Stimulated activated naive B cell treated with anti-CD40 and anti-IgM and Interleukin-4, amounts not matched to agents 10 μg/mL and 1 μg/mL and 100 μg/mL, for 72 hours (primary cell): ENCODE results near the gene ZNF532.
"Not testable (repeated sequence)": the region's sequence is repeated elsewhere in the genome, so short reads cannot be mapped to it uniquely, and the experiment has no call there.

ENCODE experiments used
- ATAC-seq, 2 donors: fragments of 150-1000 bp; cut with Tn5 transposase; replicated peaks; 2 replicates each; pipeline ENCODE4 v1.10.0; 2021; ENCODE audit warnings: moderate library complexity in 1 of 2
- DNase-seq: peaks from one replicate; pipeline ENCODE4 v3.0.0; 2021
- H3K27ac Mint-ChIP-seq: one replicate; pipeline ENCODE4 v1.8.0; 2022; ENCODE audit warnings: mild to moderate bottlenecking, mixed read lengths
- H3K27me3 Mint-ChIP-seq, 2 donors: one replicate each; pipeline ENCODE4 v1.8.0; 2022; ENCODE audit warnings: mixed read lengths in 2 of 2
- H3K36me3 Mint-ChIP-seq, 2 donors: one replicate each; pipeline ENCODE4 v1.8.0; 2022; ENCODE audit warnings: mixed read lengths in 2 of 2, mild to moderate bottlenecking in 1 of 2
- H3K4me1 Mint-ChIP-seq, 2 donors: one replicate each; pipeline ENCODE4 v1.8.0; 2022; ENCODE audit warnings: mixed read lengths in 2 of 2, mild to moderate bottlenecking in 1 of 2
- H3K4me3 Mint-ChIP-seq, 2 donors: one replicate each; pipeline ENCODE4 v1.8.0; 2022; ENCODE audit warnings: mild to moderate bottlenecking in 2 of 2, mixed read lengths in 2 of 2, moderate library complexity in 1 of 2
- H3K9me3 Mint-ChIP-seq, 2 donors: one replicate each; pipeline ENCODE4 v1.8.0; 2022; ENCODE audit warnings: mixed read lengths in 2 of 2, mild to moderate bottlenecking in 1 of 2

Gene ZNF532

DNA sequence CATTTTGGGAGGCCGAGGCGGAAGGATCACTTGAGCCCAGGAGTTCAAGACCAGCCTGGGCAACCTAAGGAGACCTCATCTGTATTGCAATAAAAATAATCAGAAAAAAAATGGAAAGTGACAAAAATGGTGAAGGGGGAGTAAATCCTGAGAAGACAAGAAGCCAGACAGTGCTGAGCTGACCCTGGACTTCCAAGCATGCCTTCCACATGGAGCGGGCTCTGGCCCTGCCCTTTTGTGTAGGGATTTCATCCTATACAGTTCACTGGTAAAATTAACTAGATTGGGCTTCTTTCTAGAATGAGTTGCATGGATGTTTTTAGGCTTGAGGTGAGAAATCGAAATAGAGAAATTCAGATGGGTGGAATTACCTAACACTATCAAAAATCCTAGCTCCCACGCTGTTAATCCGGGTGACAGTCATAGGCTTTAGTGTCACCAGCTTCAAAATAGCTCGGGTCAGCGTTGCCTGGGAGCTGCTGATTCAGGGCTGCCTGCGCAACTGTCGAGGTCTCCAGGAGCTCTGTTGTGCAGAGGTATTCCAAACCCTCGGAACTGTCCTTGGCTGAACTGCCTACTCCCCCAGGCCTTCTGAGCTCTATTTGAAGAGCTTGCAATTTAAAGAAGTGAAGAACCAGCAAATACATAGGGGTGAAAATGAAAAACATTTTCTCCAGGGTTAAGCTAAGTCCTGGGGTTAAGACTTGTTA is 21.5 kb upstream of the ZNF532 start:
- Mint-ChIP-seq H3K4me1 (peaks cover 4 to 13% of the 10 kb centered on the region in 2 donors), H3K36me3 (peaks cover 0 to under 1% of the 10 kb centered on the region in 2 donors), H3K4me3 (no peak overlapping the region), H3K27ac (no peak overlapping the region), H3K27me3 (peaks cover 8 to 29% of the 10 kb centered on the region in 2 donors), H3K9me3 (no peaks in the 10 kb centered on the region)
- DNase-seq, result no peak
- ATAC-seq, result no peak

DNA sequence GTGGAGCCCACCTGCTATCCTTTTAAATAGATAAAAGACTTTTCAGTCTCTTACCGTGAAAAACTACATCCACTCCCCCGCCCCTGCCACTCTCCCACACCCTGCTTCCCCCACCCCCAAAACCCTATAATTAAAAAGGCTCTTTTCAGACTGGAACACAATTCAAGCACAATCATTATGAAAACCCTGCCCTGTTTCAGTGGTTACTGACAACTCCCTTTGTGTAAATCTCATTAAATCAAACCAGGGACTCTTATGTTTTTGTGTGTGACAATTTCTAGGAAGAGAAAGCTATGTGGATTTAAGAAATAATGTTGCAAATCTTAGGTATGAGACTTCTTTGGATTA is 21.0 kb upstream of the ZNF532 start:
- DNase-seq (no peak), ATAC-seq (no peak)
- H3K27ac Mint-ChIP-seq, result no peak overlapping the region
- peaks cover 0 to 2% of the 10 kb centered on the region in 2 donors for H3K36me3 Mint-ChIP-seq
- no peak overlapping the region for H3K4me3 Mint-ChIP-seq
- no peaks in the 10 kb centered on the region for H3K9me3 Mint-ChIP-seq
- peaks cover 4 to 14% of the 10 kb centered on the region in 2 donors for H3K4me1 Mint-ChIP-seq
- H3K27me3 Mint-ChIP-seq, result peaks cover 8 to 34% of the 10 kb centered on the region in 2 donors

DNA sequence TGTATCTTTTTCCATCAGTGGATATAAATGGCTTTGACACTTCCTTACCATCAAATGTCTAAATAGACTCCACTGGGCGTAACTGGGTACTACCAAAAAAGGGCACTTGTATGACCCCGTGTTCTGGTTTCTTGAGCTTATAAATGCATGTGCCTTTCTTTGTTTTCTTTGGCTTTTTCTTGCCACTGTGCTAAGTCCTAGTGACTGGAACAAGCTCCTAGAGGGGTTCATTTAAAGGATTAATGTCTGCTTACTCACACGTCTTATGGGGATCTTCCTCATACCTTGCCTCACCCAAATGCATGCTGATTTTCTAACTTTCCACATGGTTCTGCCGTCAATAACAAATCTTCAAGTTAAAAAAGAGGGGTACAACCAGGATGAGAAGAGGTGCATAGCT is 19.8 kb upstream of the ZNF532 start:
- no peaks in the 10 kb centered on the region for H3K9me3 Mint-ChIP-seq
- peaks cover 11 to 39% of the 10 kb centered on the region in 2 donors for H3K27me3 Mint-ChIP-seq
- no peak overlapping the region for H3K27ac Mint-ChIP-seq
- peaks cover 0 to 2% of the 10 kb centered on the region in 2 donors for H3K36me3 Mint-ChIP-seq
- ATAC-seq, result no peak
- H3K4me1 Mint-ChIP-seq, result peaks cover 4 to 14% of the 10 kb centered on the region in 2 donors
- no peak overlapping the region for H3K4me3 Mint-ChIP-seq
- no peak for DNase-seq

DNA sequence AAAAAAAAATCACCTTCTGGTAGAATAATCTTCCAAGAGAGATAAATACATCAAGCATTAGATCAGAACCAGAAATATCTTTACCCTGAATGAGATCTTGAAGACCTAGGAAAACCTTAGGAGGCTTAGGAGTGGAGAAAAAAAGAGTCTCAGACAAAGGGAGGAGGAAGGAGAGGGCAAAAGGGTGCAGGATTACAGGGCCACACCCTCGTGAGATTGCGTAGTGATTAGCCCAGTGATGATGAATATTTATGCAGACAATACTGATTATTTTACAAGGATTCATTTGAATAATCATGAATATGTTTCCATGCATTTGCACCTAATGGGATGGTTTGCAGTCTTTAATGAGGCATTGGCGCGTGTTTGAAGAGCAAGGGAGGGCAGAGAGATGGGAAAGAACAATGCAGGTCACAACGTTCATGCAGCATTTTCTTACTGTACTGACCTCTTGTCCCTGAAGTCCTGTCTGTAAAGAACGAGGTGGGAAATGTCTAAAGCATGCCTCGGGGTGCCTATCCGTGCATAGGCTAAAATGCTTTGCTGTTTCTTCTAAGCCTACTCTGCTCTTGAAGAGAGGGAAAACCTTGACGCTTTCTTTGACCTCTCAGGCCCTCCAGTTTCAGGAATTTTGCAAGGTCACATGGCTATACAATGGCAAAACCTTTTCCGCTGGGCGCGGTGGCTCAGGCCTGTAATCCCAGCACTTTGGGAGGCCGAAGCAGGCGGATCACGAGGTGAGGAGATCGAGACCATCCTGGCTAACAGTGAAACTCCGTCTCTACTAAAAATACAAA is 18.6 kb upstream of the ZNF532 start:
- peak overlapping the region in 1 of 2 donors; percentile 27 for H3K4me3 Mint-ChIP-seq
- peaks cover 15 to 39% of the 10 kb centered on the region in 2 donors for H3K27me3 Mint-ChIP-seq
- H3K27ac Mint-ChIP-seq, result no peak overlapping the region
- DNase-seq, result no peak
- H3K9me3 Mint-ChIP-seq, result no peaks in the 10 kb centered on the region
- peaks cover 4 to 14% of the 10 kb centered on the region in 2 donors for H3K4me1 Mint-ChIP-seq
- no peak for ATAC-seq
- peaks cover 0 to 2% of the 10 kb centered on the region in 2 donors for H3K36me3 Mint-ChIP-seq

DNA sequence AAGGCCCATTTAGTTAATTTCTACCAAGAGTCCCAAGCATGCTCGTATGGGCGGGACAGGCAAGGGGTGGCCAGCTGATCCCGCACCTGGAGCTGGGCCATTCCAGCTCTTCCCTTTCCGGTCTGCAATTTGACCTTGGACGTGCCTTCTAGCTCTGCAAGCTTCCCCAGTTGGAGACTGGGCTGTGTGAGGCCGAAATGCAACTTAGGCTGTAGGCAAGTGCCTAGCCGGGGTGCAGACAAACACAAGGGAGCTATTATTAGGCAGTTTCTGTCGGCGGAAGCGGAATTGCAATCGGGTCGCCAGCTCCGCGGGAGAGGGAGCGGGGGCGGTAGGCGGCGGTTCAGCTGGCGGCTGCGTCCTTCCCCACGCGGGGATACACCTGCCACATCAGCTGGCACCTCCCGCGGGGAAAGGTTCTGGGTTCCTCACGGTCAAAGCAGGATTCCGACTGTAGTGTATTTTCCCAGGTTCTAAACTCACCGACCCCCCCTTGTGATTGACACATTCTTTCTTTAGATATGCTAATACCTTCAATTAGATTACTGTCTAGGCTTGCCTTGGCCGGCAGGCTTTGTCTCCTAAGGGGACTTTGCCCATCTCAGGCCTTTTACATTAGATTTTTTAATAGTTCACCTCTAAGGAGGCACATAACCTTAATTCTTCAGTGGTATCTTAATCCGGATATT is 17.1 kb upstream of the ZNF532 start:
- peaks cover 22 to 45% of the 10 kb centered on the region in 2 donors for H3K27me3 Mint-ChIP-seq

DNA sequence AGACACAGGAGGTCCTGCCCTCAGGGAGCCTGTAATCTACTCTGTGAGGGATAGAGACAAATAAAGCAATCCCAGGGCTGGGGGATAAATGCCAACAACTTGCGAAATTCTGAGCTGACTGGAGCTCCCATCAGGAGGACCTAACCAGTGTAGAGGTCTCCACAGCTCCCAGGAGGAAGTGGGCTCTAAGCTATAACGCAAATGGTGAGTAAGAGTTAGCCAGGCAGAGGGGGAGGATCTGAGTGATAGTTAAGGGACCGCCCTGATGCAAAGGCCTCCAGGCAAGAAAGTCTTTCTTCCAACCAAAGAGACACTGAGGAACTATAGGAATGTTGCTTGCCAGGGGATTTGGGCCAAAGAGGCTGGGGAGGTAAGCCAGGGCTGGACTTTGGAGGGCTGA is 16.0 kb upstream of the ZNF532 start:
- Mint-ChIP-seq H3K27ac (no peak overlapping the region), H3K36me3 (peaks cover 0 to 2% of the 10 kb centered on the region in 2 donors), H3K4me3 (no peak overlapping the region), H3K4me1 (peaks cover 4 to 14% of the 10 kb centered on the region in 2 donors), H3K27me3 (peaks cover 29 to 55% of the 10 kb centered on the region in 2 donors), H3K9me3 (no peaks in the 10 kb centered on the region)
- ATAC-seq, result no peak
- DNase-seq, result no peak

More for the DNA sequence above, 17.1 kb upstream of the ZNF532 start:
- no peaks in the 10 kb centered on the region for H3K9me3 Mint-ChIP-seq
- ATAC-seq, result peak; percentile 74 to 81
- peak overlapping the region; percentile 71 to 82 for H3K4me3 Mint-ChIP-seq
- H3K27ac Mint-ChIP-seq, result peak overlapping the region; percentile 73
- H3K36me3 Mint-ChIP-seq, result peaks cover 0 to 2% of the 10 kb centered on the region in 2 donors
- H3K4me1 Mint-ChIP-seq, result peaks cover 4 to 14% of the 10 kb centered on the region in 2 donors
- peak; percentile 46 for DNase-seq

DNA sequence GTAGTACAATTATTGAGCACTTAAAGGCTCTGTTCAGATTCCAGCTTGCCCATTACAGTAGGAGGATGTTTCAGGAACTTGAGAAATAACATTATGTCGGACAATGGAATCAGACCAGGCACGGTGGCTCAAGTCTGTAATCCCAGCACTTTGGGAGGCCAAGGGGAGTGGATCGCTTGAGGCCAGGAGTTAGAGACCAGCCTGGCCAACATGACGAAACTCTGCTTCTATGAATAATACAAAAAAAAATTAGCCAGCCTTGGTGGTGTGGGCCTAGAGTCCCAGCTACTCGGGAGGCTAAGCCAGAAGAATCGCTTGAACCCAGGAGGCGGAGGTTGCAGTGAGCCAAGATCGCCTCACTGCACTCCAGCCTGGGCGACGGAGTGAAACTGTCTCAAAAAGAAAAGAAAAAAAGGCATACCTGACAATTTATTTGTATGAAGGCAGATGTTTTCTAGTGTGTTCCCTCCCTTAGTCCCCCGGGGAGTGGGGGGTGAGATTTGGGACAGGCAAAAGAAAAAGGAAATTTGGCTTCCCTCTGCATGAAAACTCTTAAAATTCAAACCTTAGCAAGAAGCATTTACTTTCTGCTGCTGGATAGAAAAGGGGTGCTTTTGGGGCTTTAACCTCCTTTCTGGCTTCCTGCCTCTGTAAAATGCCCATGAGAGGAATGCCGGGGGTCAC is 13.7 kb upstream of the ZNF532 start:
- H3K27me3 Mint-ChIP-seq, result peaks cover 24 to 56% of the 10 kb centered on the region in 2 donors
- H3K4me3 Mint-ChIP-seq, result no peak overlapping the region
- DNase-seq (no peak), ATAC-seq (no peak)
- H3K9me3 Mint-ChIP-seq, result no peaks in the 10 kb centered on the region
- H3K36me3 Mint-ChIP-seq, result peaks cover 0 to 2% of the 10 kb centered on the region in 2 donors
- H3K4me1 Mint-ChIP-seq, result peaks cover 4 to 18% of the 10 kb centered on the region in 2 donors
- H3K27ac Mint-ChIP-seq, result no peak overlapping the region

DNA sequence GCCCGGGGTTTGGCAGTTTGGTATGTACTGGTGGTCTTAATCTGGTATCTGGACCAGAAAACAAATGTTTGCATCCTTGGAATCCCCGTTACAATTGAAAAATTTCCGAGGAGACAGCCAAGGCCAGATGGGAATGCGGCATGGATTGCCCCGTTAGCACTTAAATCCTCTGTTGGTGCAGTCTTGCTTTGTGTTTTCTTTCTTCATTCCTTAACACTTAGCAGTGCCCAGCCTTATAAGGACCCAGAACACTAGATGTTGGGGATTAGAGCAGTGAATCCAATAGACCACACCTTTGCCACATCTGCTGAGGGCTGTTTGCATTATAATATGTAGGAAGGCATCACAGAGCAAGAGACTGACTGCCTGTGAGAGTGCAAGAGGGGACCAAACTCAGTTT is 12.8 kb upstream of the ZNF532 start:
- Mint-ChIP-seq H3K36me3 (peaks cover 0 to 2% of the 10 kb centered on the region in 2 donors), H3K9me3 (no peaks in the 10 kb centered on the region), H3K4me1 (peaks cover 4 to 18% of the 10 kb centered on the region in 2 donors), H3K27me3 (peaks cover 21 to 48% of the 10 kb centered on the region in 2 donors), H3K27ac (no peak overlapping the region), H3K4me3 (no peak overlapping the region)
- DNase-seq, result no peak
- ATAC-seq, result no peak

DNA sequence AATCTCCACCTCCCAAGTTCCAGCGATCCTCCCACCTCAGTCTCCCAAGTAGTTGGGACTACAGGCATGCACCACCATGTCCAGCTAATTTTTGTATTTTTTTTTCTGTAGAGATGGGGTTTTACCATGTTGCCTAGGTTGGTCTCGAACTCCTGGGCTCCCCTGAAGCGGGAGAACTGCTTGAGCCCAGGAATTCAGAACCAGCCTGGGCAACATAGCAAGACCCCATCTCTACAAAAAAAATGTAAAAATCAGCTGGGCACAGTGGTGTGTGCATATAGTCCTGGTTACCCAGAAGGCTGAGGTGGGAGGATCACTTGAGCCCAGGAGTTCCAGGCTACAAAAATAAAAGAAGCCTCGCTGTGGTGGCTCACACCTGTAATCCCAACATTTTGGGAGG is 12.0 kb upstream of the ZNF532 start:
- no peaks in the 10 kb centered on the region for H3K9me3 Mint-ChIP-seq
- no peak for ATAC-seq
- H3K27ac Mint-ChIP-seq, result no peak overlapping the region
- peaks cover 0 to 2% of the 10 kb centered on the region in 2 donors for H3K36me3 Mint-ChIP-seq
- H3K27me3 Mint-ChIP-seq, result peaks cover 21 to 40% of the 10 kb centered on the region in 2 donors
- no peak for DNase-seq
- H3K4me1 Mint-ChIP-seq, result peaks cover 0 to 11% of the 10 kb centered on the region in 2 donors
- H3K4me3 Mint-ChIP-seq, result no peak overlapping the region

DNA sequence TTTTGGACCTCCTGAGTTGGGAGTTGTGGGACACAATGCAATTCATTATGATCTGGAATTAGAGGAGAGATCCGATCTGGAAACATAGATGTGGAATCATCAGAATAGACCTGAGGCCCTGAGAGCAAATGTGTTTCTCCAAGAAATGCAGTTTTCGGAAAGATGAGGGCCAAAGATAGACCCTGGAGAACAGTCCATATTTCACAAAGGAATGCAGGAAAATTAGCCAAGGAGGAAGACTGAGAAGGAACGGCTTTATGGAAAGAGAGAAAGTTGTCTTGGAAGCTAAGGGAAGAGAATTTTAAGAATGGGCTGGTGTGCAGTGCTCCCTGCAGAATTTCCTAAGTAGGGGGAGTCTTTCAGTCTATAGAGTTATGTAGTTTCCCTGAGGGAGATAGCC is 11.1 kb upstream of the ZNF532 start:
- DNase-seq (no peak), ATAC-seq (no peak)
- Mint-ChIP-seq H3K4me3 (no peak overlapping the region), H3K9me3 (no peaks in the 10 kb centered on the region), H3K27me3 (peaks cover 25 to 36% of the 10 kb centered on the region in 2 donors), H3K36me3 (no peaks in the 10 kb centered on the region), H3K27ac (no peak overlapping the region), H3K4me1 (peaks cover 2 to 4% of the 10 kb centered on the region in 2 donors)

DNA sequence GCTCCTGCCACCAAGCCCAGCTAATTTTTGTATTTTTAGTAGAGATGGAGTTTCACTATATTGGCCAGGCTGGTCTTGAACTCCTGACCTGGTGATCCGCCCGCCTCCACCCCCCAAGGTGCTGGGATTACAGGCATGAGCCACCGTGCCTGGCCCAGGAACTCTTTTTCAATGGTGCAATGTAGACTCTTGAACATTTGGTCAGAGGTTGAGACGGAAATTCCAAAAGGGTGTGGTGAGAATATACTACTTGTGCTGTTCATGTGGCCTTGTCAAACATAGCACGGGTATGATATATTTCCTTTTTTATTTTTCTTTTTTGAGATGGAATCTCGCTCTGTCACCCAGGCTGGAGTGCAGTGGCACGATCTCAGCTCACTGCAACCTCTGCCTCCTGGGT is 9.2 kb upstream of the ZNF532 start:
- H3K4me3 Mint-ChIP-seq, H3K27ac Mint-ChIP-seq, H3K9me3 Mint-ChIP-seq, H3K4me1 Mint-ChIP-seq, H3K36me3 Mint-ChIP-seq, DNase-seq, ATAC-seq: not testable (repeated sequence)
- H3K27me3 Mint-ChIP-seq, result peaks cover 23 to 39% of the 10 kb centered on the region in 2 donors

DNA sequence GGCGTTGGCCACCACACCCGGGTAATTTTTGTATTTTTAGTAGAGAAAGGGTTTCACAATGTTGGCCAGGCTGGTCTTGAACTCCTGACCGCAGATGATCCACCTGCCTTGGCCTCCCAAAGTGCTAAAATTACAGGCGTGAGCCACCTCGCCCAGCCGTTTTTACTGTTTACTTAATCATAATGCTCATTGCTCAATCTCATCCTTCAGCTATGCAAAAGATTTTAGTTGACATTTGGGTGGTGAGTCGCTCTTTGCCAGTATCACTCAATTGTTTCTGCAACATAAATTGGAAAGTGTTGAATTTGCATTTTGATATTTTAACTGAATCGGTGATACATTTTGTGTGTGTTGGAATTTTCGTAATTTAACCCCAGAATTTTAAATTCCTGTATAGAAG is 7.8 kb upstream of the ZNF532 start:
- no peaks in the 10 kb centered on the region for H3K36me3 Mint-ChIP-seq
- H3K4me1 Mint-ChIP-seq, result peaks cover 4 to 5% of the 10 kb centered on the region in 2 donors
- H3K9me3 Mint-ChIP-seq, result no peaks in the 10 kb centered on the region
- H3K4me3 Mint-ChIP-seq, result no peak overlapping the region
- peaks cover 16 to 33% of the 10 kb centered on the region in 2 donors for H3K27me3 Mint-ChIP-seq
- DNase-seq (no peak), ATAC-seq (no peak)
- no peak overlapping the region for H3K27ac Mint-ChIP-seq

DNA sequence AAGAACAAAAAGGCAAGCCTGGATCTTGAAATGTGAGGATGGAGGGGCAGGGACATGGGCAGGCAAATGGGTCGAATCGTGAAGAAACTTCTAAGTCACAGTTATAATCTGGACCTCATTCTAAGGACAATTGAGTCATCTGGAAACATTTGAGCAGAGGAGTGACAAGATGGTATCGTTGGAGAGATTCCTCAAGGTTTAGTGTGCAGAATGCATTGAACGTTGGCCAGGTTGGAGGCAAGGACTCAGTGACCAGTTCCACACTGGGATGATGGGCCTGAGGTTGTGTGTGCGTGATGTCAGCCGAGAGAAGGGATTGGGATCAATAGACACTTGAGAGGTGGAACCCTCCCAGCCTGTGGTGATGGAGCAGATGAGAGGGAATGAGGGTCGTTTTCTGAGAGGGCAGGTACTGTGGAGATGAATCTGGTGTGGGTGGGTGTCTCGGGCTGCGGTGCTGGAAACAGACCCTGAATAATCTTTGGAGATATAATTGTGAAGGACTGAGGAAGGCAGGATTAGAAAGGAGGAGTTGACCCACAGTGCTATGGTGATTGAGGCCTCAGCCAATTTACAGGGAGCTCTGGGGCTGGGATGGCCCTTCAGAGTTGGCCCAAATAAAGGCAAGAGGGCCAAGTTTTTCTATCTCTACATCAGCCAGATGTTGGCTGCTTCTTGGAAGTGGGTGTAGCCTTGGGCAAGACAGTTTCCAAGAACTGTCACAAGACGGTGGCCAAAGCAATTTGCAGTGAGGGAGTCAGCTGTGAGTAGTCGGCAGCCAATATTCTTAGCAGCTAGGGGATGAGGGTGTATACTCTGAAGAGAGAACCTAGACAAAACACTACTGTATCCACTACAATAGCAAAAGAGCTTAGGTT is 5.8 kb upstream of the ZNF532 start:
- DNase-seq, result no peak
- H3K36me3 Mint-ChIP-seq, result no peaks in the 10 kb centered on the region
- ATAC-seq, result no peak
- H3K4me1 Mint-ChIP-seq, result peaks cover 11% of the 10 kb centered on the region in 2 donors
- H3K27me3 Mint-ChIP-seq, result peaks cover 8 to 22% of the 10 kb centered on the region in 2 donors
- no peak overlapping the region for H3K4me3 Mint-ChIP-seq
- peak overlapping the region; percentile 4 for H3K27ac Mint-ChIP-seq
- no peaks in the 10 kb centered on the region for H3K9me3 Mint-ChIP-seq
